SK-N-SH treated with all-trans-retinoic acid at 6 μM for 48 hours (cell line): ENCODE data around the gene CLDN18.

Experiments used
- BACH2 ChIP-seq: fragments of 250-450 bp; sonication (Bioruptor Pico); IDR thresholded peaks from 2 replicates; pipeline ENCODE4 v1.9.0; 2021; ENCODE audit warnings: mild to moderate bottlenecking, borderline replicate concordance
- TOX ChIP-seq: fragments of 250-450 bp; sonication (Bioruptor Pico); IDR thresholded peaks from 2 replicates; pipeline ENCODE4 v1.8.0; 2021; ENCODE audit warnings: mild to moderate bottlenecking, moderate library complexity, borderline replicate concordance
- ZFP30 ChIP-seq: fragments of 450-650 bp; formaldehyde crosslinking; IDR thresholded peaks from 2 replicates; pipeline ENCODE4 v1.5.0; 2022; ENCODE audit warnings: mild to moderate bottlenecking, moderate library complexity
- TF ChIP-seq, protein P1 (sequence below): fragments of 250-450 bp; sonication (Bioruptor Pico); IDR thresholded peaks from 2 replicates; pipeline ENCODE4 v1.5.1; 2021; ENCODE audit warnings: mild to moderate bottlenecking, moderate library complexity
- TF ChIP-seq, protein P2 (sequence below): fragments of 250-450 bp; sonication (Bioruptor Pico); IDR thresholded peaks from 2 replicates; pipeline ENCODE4 v1.8.0; 2020; ENCODE audit warnings: mild to moderate bottlenecking, moderate library complexity, borderline replicate concordance

DNA sequence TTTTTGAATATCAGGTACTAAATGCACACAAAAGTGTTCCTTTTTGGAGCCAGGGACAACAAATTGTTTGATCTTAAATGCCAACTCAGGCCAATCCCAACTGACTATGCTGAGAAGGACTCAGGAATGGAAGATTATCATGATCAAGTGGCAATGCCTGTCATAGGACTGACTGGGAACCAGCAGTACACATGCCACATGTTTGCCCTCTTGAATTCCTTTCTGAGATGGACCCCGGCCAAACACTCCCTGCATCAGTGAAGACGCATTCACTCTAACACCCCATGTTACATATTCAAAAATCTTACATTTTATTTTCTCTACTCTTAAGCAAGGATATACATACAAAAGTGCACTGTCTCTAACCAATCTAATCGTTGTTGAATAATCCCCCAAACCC is 36.1 kb downstream of the CLDN18 start:
- no peak for TF ChIP-seq ZFP30 (CRISPR knock-in tag)
- TF ChIP-seq TOX: no peak
- TF ChIP-seq, protein P1, sequence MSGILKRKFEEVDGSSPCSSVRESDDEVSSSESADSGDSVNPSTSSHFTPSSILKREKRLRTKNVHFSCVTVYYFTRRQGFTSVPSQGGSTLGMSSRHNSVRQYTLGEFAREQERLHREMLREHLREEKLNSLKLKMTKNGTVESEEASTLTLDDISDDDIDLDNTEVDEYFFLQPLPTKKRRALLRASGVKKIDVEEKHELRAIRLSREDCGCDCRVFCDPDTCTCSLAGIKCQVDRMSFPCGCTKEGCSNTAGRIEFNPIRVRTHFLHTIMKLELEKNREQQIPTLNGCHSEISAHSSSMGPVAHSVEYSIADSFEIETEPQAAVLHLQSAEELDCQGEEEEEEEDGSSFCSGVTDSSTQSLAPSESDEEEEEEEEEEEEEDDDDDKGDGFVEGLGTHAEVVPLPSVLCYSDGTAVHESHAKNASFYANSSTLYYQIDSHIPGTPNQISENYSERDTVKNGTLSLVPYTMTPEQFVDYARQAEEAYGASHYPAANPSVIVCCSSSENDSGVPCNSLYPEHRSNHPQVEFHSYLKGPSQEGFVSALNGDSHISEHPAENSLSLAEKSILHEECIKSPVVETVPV (CRISPR knock-in tag): no peak
- TF ChIP-seq, protein P2, sequence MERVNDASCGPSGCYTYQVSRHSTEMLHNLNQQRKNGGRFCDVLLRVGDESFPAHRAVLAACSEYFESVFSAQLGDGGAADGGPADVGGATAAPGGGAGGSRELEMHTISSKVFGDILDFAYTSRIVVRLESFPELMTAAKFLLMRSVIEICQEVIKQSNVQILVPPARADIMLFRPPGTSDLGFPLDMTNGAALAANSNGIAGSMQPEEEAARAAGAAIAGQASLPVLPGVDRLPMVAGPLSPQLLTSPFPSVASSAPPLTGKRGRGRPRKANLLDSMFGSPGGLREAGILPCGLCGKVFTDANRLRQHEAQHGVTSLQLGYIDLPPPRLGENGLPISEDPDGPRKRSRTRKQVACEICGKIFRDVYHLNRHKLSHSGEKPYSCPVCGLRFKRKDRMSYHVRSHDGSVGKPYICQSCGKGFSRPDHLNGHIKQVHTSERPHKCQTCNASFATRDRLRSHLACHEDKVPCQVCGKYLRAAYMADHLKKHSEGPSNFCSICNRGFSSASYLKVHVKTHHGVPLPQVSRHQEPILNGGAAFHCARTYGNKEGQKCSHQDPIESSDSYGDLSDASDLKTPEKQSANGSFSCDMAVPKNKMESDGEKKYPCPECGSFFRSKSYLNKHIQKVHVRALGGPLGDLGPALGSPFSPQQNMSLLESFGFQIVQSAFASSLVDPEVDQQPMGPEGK (CRISPR knock-in tag): no peak
- TF ChIP-seq BACH2 (CRISPR knock-in tag): no peak
